CD4-positive, alpha-beta T cell treated with Interleukin-6 at 100 ng/mL for 8 hours (primary cell): ENCODE results near the gene GET4.
A peak's percentile ranks its signal among the peaks of the same experiment; 100 is the strongest.
"Not testable (repeated sequence)": the region's sequence is repeated elsewhere in the genome, so short reads cannot be mapped to it uniquely, and the experiment has no call there.

Experiments
- DNase-seq: peaks from one replicate; pipeline ENCODE4 v3.0.0-alpha.2; 2020; ENCODE audit warnings: mixed read lengths, low spot score

The GET4 gene

DNA sequence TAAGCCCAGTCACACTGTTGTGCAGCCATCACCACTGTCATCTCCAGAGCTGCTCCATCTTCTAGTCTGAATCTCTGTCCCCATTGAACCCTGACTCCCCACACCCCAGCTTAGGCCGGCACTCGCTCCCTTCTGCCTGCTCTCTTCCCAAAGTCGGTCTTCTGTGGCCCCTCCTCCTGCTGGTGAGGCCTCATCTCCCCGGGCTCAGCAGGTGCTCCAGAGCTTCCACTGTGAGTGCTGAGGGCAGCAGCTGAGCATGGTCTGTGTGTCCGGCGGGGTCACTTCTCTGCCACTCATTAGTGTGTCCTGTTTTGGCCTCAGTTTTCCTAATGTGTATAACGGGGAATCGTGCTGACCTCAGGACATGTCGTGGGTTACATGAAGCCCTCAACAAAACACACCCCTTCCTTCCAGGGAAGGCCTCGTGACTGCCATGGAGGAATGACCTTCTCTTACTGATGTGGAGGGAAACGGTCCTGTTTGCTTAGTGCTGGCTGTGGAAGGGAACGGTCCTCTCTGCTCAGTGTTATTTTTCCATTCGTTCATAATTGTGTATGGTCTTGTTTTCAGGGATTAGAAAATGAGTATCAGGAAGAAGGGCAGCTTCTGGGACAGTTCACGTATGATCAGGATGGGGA, 4.3 kb upstream of the GET4 start:
- DNase-seq, result no peak

- not testable (repeated sequence) for DNase-seq
These were observed 3.7 kb upstream of the GET4 start for GRCh38 chr7:872685-873084.

GRCh38 chr7:873367-874002, 2.9 kb upstream of the GET4 start:
- DNase-seq, result peak; percentile 73

DNA sequence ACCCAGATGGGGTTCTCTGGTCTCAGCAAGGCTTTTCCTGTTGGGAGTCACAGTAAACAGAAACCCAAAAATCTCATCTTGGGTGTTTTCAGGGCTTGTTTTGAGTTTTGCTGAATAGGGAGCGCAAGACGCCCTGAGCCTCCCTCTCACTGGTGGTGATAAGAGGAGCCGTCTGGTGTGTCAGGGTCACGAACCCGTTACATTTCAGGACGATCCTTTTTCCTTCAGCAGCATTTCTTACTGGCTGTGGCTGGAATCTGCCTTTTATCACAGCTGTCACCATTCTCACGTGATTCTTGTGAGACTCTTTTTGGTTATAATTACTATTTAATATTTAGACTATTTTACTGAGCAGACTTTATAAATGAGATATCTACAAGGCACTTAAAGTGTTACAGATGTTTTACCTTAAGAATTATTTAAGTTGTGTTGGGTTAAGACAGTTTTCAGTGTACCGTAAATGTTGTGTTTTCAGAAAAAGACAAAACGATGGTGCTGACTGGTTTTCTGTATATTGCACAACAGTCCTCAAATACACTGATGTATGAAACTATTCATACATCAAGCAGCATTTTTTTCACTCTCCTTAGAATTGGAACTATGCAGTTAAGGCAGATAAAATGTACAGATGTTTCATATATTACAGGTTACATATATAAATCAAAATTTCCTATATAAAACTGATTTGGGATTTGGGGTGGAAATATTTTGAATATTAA, 2.2 kb upstream of the GET4 start:
- DNase-seq, result no peak

DNA sequence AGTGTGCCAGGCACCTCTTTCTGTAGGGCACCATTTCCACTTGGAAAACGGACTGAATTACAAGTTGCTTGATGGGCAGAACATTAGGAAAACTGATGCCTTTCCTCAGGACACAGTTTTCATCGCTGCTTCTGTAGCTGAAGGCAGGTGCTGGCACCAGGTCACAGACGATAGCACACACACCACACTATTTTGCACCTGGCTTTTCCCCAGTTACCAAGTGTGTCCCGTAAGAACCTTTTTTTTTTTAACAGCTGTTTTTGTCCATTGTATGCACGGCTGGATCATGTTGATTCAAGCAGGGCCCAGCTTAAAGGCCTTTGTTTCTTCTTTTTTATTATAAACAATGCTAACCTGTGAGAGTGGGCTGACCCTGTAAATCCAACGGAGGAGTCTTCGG, 1.3 kb upstream of the GET4 start:
- DNase-seq, result no peak

- no peak for DNase-seq
These were observed 778 bp upstream of the GET4 start for GRCh38 chr7:875476-876076.

DNA sequence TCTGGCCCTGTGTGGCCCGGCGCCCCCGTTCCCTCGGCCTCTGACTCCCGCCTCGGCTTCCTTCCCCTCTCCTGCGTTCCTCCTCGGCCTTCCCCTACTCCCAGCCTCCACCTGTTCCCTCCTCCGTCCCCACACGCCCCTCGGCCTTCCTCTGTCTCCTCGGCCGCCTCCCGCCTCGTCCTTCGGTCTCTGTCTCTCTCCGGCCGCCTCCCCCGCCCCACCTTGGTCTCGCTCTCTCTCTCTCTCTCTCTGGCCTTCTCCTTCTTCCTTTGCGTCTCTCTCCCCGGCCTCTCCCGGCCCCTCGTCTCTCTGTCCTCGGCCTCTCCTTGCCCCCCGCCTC, 588 bp downstream of the GET4 start:
- DNase-seq, result no peak

DNA sequence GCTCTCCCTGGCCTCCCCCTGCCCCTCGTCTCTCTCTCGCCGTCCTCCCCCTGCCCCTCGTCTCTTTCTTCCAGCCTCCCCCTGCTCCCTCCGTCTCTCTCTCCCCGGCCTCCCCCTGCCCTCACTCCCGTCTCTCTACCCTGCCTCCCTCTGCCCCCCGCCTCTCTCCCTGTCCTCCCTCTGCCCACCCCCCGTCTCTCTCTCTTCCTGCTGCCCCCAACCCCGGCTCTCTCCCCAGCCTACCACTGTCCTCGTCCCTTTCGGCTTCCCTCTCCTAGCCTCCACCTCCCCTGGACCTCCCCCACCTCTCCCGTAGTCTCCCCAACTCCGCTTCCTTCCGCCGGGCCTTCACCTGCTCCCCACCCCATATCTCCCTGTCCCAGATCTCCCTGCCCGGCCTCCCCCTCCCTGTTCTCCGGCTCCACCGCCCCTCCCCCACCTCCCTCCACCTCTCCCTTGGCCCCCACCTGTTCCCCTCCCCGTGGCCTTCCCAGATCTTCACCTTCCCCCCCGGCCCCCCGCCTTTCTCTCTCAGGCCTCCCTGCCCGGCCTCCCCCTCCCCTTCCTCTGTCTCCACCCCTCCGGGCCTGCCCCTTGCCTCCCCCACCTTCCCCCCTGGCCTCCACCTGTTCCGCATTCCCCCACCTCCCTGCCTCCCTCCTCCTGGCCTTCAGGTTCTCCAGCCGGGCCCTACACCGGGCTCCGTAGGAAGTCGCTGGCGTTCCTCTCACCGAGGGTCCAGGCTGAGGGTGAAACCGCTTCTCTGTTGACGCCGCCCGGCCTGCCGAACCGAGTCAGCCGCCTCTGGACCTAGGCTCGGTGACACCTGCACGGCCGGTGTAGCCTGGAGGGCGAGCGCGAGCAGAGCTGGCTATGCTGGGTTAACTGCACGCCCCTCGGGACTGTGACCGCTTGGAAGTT, 1.2 kb downstream of the GET4 start:
- DNase-seq, result no peak

GRCh38 chr7:879093-879492, 2.7 kb downstream of the GET4 start:
- DNase-seq, result no peak

GRCh38 chr7:879706-880105, 3.4 kb downstream of the GET4 start:
- no peak for DNase-seq

DNA sequence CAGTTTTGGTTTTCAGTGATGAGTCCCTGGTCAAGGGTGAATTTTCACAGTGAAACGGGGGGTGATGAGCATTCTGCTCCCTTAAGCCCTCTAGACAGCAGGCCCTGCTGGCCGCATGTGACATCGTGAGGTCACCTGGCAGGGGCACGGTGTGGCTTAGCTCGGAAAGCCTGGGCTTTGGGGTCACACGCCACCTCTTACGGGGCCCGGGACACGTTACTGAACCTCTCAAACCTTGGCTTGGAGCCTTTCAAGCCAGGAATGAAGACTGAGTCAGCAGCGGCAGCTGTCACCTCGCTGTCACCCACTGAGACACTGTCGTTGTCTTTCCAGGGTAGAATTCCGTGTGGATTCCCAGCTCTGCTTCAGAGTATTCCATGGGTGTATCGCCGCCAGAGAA, 4.1 kb downstream of the GET4 start:
- no peak for DNase-seq

DNA sequence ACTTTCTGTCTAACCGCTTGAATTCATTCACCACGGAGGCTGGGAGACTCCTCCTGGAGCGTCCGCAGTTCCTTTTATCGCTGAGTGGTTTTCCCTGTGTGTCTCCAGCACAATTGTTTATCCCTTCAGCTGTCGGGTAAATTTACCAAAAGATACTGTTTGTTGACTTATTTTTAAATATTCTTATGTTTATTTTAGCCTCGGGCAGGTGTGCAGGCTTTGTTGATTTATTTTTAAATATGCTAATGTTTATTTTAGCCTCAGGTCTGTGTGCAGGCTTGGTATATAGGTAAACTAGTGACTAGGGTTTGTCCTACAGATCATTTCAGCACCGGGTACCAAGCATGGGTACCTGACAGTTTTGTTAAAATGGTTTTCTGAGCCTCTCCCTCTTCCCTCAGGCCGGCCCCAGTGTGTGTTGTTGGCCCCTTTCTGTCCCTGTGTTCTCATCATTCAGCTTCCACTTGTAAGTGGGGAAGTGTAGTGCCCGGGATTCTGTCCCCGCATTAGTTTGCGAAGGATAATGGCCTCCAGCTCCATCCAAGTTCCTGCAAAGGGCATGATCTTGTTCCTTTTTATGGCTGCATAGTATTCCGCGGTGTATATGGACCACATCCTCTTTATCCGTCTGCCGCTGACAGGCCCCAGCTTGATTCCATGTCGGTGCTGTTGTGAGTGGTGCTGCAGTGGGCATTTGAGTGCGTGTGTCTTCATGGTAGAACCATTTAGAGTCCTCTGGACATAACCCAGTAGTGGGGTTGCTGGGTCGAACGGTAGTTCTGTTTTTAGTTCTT, 5.3 kb downstream of the GET4 start:
- DNase-seq, result no peak

DNA sequence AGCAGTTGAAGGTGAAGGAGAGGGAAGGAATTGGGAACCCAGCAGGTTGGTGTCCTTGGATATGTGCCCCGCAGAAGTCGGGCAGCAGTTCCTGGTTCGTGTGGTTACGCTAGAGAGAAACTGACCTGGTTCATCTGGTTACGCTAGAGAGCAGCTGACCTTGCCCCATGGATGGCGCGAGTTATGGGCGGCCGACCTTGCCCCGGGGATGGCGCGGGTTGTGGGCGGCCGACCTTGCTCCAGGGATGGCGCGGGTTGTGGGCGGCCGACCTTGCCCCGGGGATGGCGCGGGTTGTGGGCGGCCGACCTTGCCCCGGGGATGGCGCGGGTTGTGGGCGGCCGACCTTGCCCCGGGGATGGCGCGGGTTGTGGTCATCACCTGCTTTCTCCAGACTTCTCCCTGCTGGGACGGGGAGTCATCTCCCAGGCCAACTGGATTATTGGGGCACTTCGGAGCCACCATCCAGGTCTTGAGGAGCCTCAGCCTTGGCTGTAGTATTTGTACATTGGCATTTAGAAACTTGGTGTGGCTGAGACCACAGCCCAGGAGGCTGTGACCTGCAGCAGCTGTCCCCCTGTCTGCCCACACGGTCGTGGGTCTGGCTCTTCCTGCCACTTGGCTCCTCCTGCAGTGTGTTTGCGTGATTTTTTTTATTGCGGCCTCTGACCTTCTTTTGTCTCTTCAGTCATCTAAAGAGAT, 6.1 kb downstream of the GET4 start:
- no peak for DNase-seq

DNA sequence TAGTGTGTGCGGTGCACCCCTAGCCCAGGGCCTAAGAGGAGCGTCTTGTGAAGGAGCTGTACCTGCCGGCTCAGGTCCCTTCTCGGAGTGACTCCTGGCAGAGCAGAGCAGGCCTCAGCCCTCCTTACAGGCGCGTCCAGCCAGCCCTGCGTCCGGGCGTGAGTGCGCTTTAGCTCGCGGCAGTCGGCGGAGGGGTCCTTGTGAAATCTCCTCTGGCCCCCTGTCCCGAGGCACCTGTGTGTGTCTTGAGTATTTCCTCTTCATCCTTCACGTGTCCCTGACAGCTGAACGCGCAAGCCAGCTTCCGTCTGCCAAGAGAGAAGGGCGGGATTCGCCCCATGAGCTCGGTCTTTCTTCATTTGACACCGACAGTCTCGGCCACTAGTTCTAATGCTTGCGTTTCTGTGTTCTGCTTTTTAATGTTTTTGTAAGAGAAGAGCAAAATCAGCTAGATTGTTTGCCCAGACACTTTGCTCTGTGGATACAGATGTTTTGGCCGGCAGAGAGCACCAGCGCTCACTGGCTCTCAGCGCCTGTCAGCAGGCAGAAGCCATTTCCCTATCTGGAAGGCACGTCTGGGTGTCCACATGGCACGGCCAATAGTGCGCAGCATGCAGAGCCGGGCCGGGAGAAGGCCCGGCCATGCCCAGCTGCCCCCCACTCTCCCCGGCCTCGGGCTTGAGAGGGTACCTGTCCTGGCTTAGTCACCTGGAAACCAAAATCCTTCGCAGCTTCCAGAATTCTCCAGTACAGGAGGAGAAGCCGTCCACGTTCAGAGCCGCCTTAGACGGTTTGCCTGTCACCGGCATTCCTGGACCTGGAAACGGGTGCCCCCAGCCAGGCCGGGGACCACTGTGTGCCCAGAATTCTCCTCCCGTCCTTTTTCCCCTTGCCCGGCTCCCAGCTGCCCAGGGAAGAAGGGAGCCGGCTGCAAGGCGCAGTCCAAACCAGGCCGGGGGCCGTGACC, 7.0 kb downstream of the GET4 start:
- DNase-seq, result no peak

GRCh38 chr7:884191-885003, 8.0 kb downstream of the GET4 start:
- DNase-seq, result no peak

DNA sequence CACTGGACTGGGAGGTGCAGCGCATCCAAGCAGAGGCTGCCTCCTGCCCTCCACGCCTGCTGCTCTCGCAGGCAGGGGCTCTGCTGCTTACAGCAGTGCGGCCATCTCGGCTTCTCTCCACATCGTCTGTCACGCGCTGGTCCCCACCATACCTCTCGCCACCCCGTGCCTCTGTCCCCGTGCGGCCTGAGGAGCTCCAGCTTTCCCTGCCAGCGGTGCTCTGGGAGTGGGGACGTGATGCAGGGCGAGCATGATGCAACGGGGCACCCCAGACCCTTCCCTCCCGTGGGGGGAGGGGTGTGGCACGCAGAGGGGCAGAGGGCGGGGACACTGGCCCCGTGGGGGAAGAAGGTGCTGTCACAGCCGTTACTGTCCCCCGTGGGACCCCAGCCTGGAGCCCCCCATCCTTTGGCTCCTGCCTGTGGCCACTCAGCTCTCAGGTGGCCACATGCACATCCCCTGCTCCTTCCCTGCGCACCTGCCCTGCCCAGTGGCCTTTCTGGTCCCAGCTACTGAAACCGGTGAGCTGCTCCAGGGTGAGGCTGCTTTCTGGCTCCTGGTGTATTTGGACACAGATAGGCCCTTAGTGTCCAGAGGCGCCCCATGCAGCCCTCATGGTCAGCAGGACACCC, 9.0 kb downstream of the GET4 start:
- no peak for DNase-seq

DNA sequence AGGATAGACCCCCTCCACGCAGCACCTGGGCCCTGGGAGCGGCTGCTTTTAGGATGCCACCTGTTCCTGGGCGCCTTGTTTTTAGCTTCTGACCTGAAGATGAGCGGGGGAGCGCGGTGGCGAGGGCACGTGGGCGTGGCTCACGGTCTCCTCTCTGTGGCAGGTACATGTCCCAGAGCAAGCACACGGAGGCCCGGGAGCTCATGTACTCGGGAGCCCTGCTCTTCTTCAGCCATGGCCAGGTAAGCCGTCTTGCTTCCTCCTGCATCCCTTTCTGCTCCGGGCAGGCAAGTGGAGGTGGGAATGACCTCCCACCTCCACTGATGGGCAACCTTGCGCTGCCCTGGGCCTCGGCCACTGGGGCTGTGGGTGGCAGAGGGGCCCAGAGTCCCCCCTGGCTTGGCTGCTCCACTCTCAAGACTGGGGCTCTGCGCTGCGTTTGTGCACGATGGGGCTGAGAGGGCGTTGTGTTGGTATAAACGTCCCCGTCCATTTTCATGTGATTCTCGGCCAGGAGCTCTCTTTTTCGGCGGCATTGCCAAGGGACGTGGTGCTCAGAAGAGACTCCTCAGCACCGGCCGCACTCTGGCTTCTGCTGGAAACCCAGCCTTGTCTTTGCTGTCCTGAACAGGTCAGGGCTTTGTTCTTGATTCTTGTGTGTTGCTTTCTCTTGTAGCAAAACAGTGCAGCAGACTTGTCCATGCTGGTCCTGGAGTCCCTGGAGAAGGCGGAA, 9.7 kb downstream of the GET4 start:
- DNase-seq, result no peak
